GM18526 (cell line): ENCODE measurements around the gene RPS15A.

Experiments used
- POLR2A ChIP-seq: IDR thresholded peaks from 3 replicates; pipeline ENCODE4 v1.6.1; 2011; ENCODE audit not compliant: insufficient read length; ENCODE audit errors: extremely low read depth

Gene RPS15A

DNA sequence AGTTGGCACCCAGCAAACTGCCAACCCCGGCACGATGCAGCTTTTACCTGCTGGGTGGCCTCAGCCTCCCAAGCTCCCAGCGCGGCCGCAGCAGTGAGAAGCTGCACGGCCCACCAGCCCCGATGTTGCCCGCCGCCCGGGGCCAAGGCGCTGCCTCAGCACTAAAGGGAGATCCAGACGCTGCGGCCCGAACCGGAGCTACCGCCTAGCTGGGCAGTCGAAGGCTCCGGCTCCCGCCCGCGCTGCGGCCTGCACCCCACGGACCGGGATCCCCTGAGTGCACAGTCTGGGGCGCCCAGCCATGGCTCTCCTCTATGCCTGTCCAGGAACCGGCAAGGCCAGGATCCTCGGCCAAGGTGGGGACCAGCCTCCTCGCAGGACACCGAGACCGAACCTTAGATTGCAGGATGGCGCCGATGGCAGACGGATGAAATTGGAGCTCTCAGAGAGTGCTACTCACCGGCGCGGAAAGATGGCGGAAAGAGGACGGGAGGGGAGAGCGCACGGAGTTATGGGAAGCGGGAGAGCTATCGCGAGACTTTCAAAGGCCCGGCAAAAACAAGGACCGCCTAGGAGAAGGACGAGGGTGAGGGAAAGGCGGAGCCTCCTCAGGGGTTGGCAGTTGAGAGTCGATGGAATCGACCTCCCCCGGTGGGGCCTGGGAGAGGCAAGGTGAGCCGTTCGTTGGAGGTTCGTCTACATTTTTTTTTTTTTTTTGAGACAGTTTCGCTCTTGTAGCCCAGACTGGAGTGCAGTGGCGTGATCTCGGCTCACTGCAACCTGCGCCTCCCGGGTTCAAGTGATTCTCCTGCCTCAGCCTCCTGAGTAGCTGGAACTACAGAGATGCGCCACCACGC, at the start of gene RPS15A:
RPS15A (minus strand) TSS at position 485 of the 857 bp plus-strand sequence. CDS start 1,221 bp downstream, outside the sequence.
- TF ChIP-seq POLR2A, result peak; percentile 94

DNA sequence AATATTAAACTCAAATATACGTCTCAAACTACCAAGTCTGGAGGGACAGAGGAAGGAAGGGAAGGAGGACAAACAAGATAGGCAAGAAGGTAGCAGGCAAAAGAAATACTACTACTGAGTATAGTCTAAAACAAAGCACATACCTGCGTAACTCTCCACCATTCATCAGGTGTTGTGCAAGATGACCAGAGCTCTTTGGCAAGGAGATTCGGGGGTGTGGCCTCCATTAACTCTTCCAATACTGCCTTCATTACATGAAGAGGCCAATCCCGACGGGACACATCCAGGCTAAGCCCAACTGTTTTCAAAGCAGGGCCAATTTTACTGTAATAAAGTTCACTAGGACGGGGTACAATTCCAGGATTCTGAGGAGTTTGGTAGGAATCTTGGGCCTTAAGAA, 49.4 kb upstream of the RPS15A start:
- no peak for TF ChIP-seq POLR2A

DNA sequence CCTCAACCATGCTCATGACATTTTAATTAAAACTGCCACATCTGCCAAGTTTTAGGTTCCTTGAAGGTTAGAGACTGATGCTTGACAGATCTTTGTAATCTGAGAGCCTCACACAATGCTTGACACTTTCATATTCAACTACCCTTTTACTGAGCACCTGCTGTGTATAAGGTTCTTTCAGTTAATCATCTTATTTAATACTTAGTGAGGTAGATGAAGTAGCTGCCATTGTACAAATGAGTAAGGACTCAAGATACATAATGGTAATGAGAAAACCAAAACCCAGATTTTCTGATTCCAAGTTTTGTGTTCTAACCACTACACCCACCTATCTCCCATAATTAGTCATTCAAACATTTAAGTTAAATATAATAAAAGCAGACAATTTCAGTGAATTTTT, 46.6 kb upstream of the RPS15A start:
- TF ChIP-seq POLR2A, result no peak

DNA sequence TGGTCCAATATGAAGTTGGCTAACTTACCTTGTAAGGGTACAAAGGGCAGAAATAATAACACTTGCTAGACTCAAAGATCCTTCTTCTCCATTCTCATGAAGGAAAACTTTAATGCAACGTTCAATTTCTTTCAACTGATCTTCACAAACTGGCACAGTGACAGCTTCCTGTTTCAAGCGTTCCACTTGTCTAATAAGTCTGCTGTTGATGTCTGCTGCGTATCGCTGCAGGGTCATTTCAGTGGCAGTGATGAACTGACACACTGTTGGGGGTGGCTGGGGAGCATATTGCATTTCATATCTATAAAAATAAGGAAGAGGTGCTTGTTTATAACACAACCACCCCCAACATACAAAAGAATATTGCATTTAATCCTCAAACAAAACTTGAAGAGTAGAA, 44.7 kb upstream of the RPS15A start:
- no peak for TF ChIP-seq POLR2A

DNA sequence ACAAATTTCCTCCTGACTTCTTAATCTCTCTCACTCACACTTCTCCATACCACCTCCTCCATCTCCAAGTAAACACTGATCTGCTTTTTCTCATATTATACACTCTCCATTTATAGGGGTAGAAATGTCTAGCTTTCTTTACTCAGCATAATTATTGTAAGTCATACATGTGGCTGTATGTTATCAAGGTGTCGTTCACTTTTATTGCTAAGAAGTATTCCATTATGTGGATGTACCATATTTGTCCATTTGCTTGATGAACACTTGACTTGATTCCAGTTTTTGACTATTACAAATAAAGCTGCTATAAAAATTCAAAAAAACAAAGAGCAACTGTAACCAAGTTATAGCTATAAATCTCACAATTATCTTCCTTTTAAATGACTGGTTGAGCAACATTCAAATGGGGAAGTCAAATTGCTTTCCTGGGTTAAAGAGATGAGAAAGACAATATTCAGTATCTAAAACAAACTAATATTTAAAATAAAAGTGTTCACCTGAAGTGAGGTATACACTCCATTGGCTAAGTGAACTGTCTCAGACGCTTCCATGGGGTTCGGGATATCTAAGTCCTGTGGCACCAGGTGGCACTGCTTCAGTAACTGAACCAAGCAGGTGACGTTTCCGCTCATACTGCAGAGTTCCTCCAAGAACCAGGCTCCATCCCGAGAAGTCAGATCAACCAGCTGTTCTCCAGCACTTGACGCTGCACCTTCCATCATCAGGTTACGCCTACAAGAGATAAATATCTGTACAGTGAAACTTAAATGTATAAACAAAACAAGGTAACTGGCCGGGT, 43.8 kb upstream of the RPS15A start:
- TF ChIP-seq POLR2A, result no peak

DNA sequence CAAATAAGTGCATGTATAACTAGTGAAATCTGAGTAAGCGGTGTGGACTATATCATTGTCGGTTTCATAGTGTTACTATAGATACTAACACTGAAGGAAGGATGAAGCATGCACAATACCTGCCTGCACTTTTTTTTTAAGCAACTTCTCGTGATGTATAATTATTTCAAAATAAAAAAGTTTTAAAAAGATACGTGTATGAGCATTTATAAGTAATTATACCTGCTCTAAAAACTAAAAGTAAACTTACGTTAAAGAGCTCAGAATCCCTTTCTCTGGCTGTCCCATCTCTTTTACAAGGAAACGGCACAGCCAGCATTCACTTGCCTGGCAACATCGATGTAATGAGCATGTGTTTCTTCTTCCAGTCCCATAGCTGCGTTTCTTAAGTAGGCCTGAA, 42.5 kb upstream of the RPS15A start:
- no peak for TF ChIP-seq POLR2A

DNA sequence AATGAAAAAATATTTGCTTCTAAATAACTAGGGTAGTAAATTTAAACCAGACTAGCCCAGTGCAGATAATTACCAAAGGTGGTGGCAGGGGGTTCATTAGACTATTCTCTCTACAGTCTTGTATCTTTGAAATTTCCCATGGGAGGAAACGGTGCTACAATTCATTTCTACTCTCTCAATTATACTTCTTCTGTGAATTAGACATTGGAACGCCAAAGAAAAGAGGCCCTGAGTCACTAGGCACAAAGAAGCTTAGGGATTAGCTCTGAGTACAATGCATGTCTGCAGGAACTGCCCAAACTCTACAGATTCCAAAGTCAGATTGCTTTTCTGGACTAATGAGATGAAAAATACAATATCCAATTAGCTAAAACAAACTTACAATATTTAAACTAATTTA, 41.9 kb upstream of the RPS15A start:
- TF ChIP-seq POLR2A, result no peak

DNA sequence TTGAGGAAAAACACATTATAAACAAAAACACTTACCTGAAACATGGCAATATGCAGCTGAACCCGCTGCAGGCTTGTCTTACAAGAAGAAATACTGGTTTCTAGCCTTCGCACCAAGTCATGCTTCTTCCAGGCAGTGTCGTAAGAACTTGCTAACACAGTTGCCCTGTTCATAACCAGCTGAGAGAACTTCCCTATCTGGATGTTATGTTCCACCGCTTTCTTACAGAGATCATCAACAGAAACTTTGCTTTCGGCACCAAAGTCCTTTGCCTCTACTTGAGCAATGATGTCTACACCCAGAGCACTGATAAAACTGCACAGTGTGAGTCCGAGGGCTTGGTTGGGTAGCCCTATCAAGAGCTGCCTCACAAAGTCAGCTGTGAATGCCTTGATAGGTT, 39.1 kb upstream of the RPS15A start:
- no peak for TF ChIP-seq POLR2A

DNA sequence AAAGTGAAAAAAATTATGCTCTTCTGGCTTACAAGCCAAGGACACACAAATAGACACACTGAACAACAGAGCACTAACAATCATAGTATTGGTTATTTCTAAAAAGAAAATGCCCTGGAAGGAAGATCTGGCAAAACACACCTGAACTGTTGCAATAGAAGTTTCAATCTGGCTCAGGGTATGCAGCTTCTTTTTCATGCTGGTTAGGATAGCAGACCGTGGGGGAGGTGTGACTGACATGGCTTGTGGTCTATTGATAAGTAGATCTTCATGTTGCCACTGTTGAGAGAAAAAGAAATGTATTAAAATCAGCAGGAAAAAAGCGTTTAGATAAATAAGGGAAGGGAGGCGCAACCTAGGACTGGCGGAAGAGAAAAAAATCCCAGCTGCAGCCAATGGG, 37.8 kb upstream of the RPS15A start:
- no peak for TF ChIP-seq POLR2A

DNA sequence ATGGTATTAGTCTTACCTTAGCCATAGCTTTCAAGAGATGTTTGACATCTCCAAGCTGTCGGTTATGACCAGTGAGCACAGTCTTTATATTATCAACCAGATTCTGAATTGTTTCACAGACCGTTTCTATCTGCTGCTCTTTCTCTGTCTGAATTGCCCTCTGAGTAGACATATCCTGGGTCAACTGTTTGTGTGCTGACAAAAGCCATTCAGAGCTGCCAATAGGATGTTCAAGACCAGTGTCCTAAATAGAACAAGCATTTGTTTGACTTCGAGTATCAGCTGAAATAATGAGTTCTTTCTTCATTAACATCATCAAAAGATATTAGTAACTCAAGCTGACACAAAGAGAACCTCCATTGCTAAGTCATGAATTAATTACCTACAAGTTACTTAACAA, 26.2 kb upstream of the RPS15A start:
- TF ChIP-seq POLR2A, result no peak

DNA sequence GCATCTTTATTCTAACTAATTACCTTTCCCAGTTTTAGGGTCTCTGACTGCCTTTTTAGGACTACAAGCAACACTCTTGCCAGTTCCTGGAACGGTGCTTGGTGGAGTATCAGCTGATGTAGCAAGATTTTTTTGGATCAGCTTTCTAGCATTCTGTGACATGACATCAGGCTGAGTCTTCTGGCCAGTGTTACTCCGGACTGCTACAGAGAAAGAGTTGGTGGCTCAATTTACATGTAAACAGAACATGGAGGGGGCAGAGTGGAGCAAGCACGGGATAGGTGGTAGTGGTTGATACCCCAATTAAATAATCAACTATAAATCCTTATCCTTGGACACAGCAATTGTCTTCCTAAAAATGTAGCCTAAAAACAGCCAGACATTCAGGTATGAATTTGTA, 21.8 kb upstream of the RPS15A start:
- TF ChIP-seq POLR2A, result no peak

DNA sequence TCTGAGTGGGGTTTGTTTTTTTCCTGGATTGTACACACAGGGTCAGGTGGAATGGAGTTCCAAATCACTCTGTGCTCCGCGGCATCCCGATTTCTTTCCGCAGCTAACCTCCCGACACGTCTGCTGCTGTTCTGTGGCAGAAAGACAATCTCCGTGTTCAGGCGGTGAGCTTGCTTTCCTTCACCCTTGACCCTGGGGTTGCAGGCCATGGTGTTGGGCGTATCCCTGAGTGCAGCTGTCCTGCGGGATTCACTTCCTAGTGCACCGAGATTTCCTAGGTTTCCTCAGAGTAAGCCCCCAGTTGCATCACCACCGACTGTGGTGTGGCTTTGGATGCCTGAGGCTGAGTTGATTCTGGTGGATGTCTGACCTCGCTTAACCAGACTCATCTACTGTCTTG, 19.0 kb upstream of the RPS15A start:
- no peak for TF ChIP-seq POLR2A

DNA sequence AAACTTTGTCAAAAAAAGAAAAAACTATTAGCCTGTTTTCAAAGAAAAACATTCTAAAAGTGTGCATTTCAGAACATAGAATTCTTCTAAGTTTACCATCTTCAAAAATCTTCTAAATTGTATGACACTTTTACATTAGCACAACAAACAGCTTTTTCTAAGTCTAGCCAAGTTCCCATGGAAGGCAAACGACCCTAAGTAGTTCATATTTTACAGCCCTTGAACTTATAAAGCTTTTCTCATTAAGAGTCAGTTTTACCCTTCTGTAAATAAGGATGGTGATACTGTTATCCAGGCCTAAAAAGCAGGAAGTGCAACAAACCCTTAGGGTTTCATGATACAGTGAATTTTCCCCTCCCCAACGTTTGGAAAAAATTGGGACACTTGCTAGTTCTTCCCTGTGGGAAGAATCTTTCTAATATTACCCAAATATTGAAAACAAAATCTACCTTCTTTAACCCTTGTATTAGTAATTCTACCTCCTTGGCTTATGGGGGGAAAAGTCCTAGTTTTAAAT, 15.2 kb upstream of the RPS15A start:
- TF ChIP-seq POLR2A, result no peak

DNA sequence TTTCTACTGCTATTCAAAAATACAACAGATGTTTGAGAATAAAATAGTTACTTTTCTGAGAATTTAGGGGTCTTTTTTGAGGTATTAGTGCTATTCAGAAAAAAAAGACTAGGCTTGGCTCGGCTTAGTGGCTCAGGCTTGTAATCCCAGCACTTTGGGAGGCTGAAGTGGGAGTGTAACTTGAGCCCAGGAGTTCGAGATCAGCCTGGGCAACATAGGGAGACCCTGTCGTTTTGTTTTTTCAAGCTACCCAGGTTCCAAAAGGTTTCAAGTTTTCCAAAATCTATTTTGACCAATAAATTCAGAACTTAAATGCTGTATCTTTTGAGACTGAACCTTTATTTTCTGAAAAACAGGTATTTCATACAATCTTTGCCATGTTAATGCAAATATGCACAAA, 14.4 kb upstream of the RPS15A start:
- TF ChIP-seq POLR2A, result no peak

DNA sequence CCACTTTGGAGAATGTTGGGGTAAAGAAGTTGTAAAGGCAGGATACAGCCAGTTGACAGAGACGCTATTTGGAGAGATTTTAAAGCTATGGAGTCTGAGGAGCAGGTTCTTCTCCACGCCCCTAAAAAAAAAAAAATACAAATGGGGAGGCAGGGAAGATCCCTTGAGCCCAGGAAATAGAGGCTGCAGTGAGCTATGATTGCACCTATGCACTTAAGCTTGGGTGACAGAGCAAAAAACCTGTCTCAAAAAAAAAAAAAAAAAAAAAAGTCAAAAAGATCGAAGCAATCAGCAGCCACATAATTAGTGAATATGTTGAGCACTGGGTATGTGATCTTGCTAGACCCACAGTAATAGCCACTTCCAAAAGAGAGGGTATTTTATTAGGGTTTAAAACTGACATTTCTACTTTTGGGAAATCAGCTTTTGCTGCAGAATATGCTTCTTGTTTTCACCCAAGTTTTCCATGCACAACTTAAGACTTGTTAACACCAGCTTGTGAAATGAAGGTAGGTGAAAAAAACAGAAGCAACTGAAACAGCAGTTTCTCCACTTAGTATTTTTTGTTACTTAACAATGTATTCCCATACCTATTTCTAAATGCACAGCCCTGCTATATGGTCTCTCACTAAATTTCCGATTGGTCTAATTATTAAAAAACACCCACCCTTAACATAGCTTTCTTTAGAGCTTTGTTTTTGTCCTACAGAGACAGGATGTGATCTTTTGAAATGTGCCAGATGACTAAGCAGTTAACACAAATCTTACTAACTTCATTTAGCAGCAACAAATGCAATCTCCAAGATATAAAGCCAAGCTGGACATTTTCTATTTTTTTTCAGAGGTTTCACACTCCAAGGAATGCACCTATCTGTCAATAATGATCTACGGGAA, 13.7 kb upstream of the RPS15A start:
- no peak for TF ChIP-seq POLR2A
